ENCODE measurements around the gene NFYB. TPM values are rescaled to one million over a fixed set of nuclear protein-coding genes. Genes with fewer than 3 reads are reported as not detected.
"Not testable (repeated sequence)": the region's sequence is repeated elsewhere in the genome, so short reads cannot be mapped to it uniquely, and the experiment has no call there.

Gene NFYB
- total and polyA plus RNA-seq, 3 donors from 2014 or later, result 33.8 to 53.1 (median 36.1) TPM

- no peak overlapping the region for H3K27ac ChIP-seq
- H3K9me3 ChIP-seq, result no peaks in the 10 kb centered on the region
- H3K36me3 ChIP-seq (ENCODE audit: low read depth, missing control alignments), result no peaks in the 10 kb centered on the region
- H3K4me1 ChIP-seq, result peaks cover 4% of the 10 kb centered on the region
- TF ChIP-seq CTCF (IDR thresholded peaks at IDR 0.05) (no peak), POLR2A (IDR thresholded peaks at IDR 0.05) (no peak)
- no peak for DNase-seq
- H3K27me3 ChIP-seq, result no peaks in the 10 kb centered on the region
- no peak overlapping the region for H3K4me3 ChIP-seq
- intact Hi-C loops (cut with DNase I; ENCODE audit: low total_unique reads), result no loop called here
- 81 to 87% methylated on average over 8 to 10 of the region's 10 CpGs for WGBS, 2 donors
These were observed 37.8 kb upstream of the NFYB start for GRCh38 chr12:104175726-104176247.

- H3K27me3 ChIP-seq; H3K4me3 ChIP-seq; H3K36me3 ChIP-seq (ENCODE audit: low read depth, missing control alignments); H3K9me3 ChIP-seq; H3K27ac ChIP-seq; DNase-seq; intact Hi-C loops (cut with DNase I; ENCODE audit: low total_unique reads); H3K4me1 ChIP-seq: not testable (repeated sequence)
- 97% methylated on average over 5 of the region's 5 CpGs for WGBS, 2 donors
These were observed 35.8 kb upstream of the NFYB start for GRCh38 chr12:104173804-104174203.

GRCh38 chr12:104172570-104172947 is 34.5 kb upstream of the NFYB start:
- WGBS, 2 donors, result 69% methylated on average over 6 of the region's 6 CpGs
- Histone ChIP-seq H3K27me3 (no peaks in the 10 kb centered on the region), H3K4me3 (peak overlapping the region in 1 of 2 donors; percentile 6), H3K4me1 (no peaks in the 10 kb centered on the region), H3K9me3 (no peaks in the 10 kb centered on the region), H3K36me3 (ENCODE audit: low read depth, missing control alignments) (no peaks in the 10 kb centered on the region), H3K27ac (no peak overlapping the region)
- DNase-seq, result no peak
- intact Hi-C loops (cut with DNase I; ENCODE audit: low total_unique reads), result no loop called here
- TF ChIP-seq POLR2A (IDR thresholded peaks at IDR 0.05) (no peak), CTCF (IDR thresholded peaks at IDR 0.05) (no peak)

- Histone ChIP-seq H3K27ac (no peak overlapping the region), H3K9me3 (no peaks in the 10 kb centered on the region), H3K36me3 (ENCODE audit: low read depth, missing control alignments) (no peaks in the 10 kb centered on the region), H3K4me1 (no peaks in the 10 kb centered on the region), H3K4me3 (peak overlapping the region in 1 of 2 donors; percentile 7), H3K27me3 (no peaks in the 10 kb centered on the region)
- DNase-seq, result peak; percentile 35
- intact Hi-C loops (cut with DNase I; ENCODE audit: low total_unique reads), result no loop called here
- no peak for TF ChIP-seq CTCF (IDR thresholded peaks at IDR 0.05)
- whole genome bisulfite sequencing, 2 donors, result 71% methylated on average over 25 to 28 of the region's 28 CpGs
These were observed 34.0 kb upstream of the NFYB start for GRCh38 chr12:104171785-104172569.

GRCh38 chr12:104168596-104168995 is 30.6 kb upstream of the NFYB start:
- DNase-seq, result no peak

More at GRCh38 chr12:104168596-104168995, 30.6 kb upstream of the NFYB start:
- Histone ChIP-seq H3K4me3 (no peak overlapping the region), H3K27ac (no peak overlapping the region), H3K27me3 (no peaks in the 10 kb centered on the region), H3K36me3 (ENCODE audit: low read depth, missing control alignments) (no peaks in the 10 kb centered on the region), H3K4me1 (no peaks in the 10 kb centered on the region), H3K9me3 (no peaks in the 10 kb centered on the region)
- no peak for TF ChIP-seq POLR2A (IDR thresholded peaks at IDR 0.05)
- no peak for TF ChIP-seq CTCF (IDR thresholded peaks at IDR 0.05)
- intact Hi-C loops (cut with DNase I; ENCODE audit: low total_unique reads), result no loop called here
- WGBS, 2 donors, result 92 to 97% methylated on average over 5 of the region's 5 CpGs
